Endodermal cell (in vitro differentiated cells): ENCODE data around the gene FAM47E. TPM values are rescaled to one million over a fixed set of nuclear protein-coding genes. Genes with fewer than 3 reads are reported as not detected.
A peak's percentile ranks its signal among the peaks of the same experiment; 100 is the strongest.

Source experiments
- DNase-seq: peaks from one replicate; pipeline ENCODE4 v3.0.0-alpha.2; 2017
- H3K27ac ChIP-seq: 2 replicates; pipeline ENCODE4 v1.5.1; 2013; ENCODE audit warnings: mild to moderate bottlenecking, low read depth, low read length, moderate library complexity
- H3K27me3 ChIP-seq: 2 replicates; pipeline ENCODE4 v1.6.1; 2013; ENCODE audit warnings: mild to moderate bottlenecking, low read length, moderate library complexity; ENCODE audit not compliant: insufficient read depth, control insufficient read depth, poor library complexity, severe bottlenecking
- H3K36me3 ChIP-seq: 2 replicates; pipeline ENCODE4 v1.7.0; 2013; ENCODE audit warnings: mild to moderate bottlenecking, low read length, moderate library complexity; ENCODE audit not compliant: control insufficient read depth, insufficient read depth
- H3K4me1 ChIP-seq: one replicate; pipeline ENCODE4 v1.7.0; 2013; ENCODE audit warnings: low read length; ENCODE audit not compliant: control insufficient read depth, insufficient read depth
- H3K4me3 ChIP-seq: 2 replicates; pipeline ENCODE4 v1.5.1; 2013; ENCODE audit warnings: mild to moderate bottlenecking, low read length, moderate library complexity
- H3K9ac ChIP-seq: 2 replicates; pipeline ENCODE4 v1.6.1; 2013; ENCODE audit warnings: mild to moderate bottlenecking, low read length, moderate library complexity; ENCODE audit not compliant: poor library complexity, severe bottlenecking; ENCODE audit errors: extremely low read depth
- H3K9me3 ChIP-seq: 2 replicates; pipeline ENCODE4 v1.6.1; 2013; ENCODE audit warnings: mild to moderate bottlenecking, low read length, moderate library complexity; ENCODE audit not compliant: control insufficient read depth
- H3K27ac Mint-ChIP-seq: 2 replicates; pipeline ENCODE4 v1.8.0; 2020; ENCODE audit warnings: mixed read lengths
- H3K27me3 Mint-ChIP-seq: 2 replicates; pipeline ENCODE4 v1.8.0; 2021; ENCODE audit warnings: mild to moderate bottlenecking, mixed read lengths; ENCODE audit not compliant: insufficient read depth
- H3K36me3 Mint-ChIP-seq: 2 replicates; pipeline ENCODE4 v1.8.0; 2020; ENCODE audit warnings: low read depth, mixed read lengths
- H3K4me1 Mint-ChIP-seq: 2 replicates; pipeline ENCODE4 v1.8.0; 2020; ENCODE audit warnings: mixed read lengths
- H3K4me3 Mint-ChIP-seq: 2 replicates; pipeline ENCODE4 v1.8.0; 2020; ENCODE audit warnings: mild to moderate bottlenecking, moderate library complexity, mixed read lengths
- H3K9me3 Mint-ChIP-seq: 2 replicates; pipeline ENCODE4 v1.8.0; 2020; ENCODE audit warnings: mild to moderate bottlenecking, mixed read lengths
- WGBS, 2 experiments: methylation state at CpG; one replicate each; pipeline versions ENCODE4 v1.1.5 to v1.1.7; 2013; ENCODE audit warnings: missing lambda C conversion rate in 2 of 2, mixed read lengths in 1 of 2; ENCODE audit not compliant: insufficient coverage in 1 of 2, insufficient read length in 1 of 2; 5-methylcytosine and 5-hydroxymethylcytosine counted together
- total RNA-seq, 2 donors: library from RNA; stranded (reverse); fragmentation: NEBNext Ultra II Directional in 1 of 2; extraction: Animal tissue kit (Norgen Biotek cat#: 25700) in 1 of 2; gene quantifications; 2 replicates in 1 of 2; 3 replicates in 1 of 2; pipeline ENCODE4 v1.2.1, GENCODE V29; 2021
- TF ChIP-seq, protein P1 (sequence below): fragments of 200-600 bp; sonication (generic); conservative IDR thresholded peaks from 2 replicates; pipeline ENCODE4 v1.5.0; 2021; ENCODE audit warnings: antibody characterized with exemption, mild to moderate bottlenecking

The FAM47E gene
- total RNA-seq, 2 donors from 2014 or later = 0.84 to 2.5 TPM

DNA sequence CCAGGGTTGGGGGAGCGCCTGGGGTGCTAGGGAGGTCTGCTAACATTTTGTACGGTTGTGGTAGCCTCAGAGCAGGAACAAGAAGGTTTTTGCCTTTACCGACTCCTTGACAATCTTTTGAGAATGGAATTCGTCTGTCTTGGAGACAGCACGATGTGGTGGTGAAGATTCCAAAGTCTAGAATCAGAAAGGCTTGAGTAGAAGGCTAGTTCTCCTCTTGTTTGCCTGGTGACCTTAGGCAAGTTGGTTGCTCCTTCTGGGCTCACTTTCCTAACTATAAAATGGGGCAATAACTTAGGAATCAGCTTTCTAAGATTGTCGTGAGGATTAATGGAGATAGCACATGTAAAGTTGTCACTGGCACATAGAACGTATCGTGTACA, 741 bp downstream of the FAM47E start:
- no peak for DNase-seq
- TF ChIP-seq, protein P1, sequence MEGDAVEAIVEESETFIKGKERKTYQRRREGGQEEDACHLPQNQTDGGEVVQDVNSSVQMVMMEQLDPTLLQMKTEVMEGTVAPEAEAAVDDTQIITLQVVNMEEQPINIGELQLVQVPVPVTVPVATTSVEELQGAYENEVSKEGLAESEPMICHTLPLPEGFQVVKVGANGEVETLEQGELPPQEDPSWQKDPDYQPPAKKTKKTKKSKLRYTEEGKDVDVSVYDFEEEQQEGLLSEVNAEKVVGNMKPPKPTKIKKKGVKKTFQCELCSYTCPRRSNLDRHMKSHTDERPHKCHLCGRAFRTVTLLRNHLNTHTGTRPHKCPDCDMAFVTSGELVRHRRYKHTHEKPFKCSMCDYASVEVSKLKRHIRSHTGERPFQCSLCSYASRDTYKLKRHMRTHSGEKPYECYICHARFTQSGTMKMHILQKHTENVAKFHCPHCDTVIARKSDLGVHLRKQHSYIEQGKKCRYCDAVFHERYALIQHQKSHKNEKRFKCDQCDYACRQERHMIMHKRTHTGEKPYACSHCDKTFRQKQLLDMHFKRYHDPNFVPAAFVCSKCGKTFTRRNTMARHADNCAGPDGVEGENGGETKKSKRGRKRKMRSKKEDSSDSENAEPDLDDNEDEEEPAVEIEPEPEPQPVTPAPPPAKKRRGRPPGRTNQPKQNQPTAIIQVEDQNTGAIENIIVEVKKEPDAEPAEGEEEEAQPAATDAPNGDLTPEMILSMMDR = no peak
- Mint-ChIP-seq H3K9me3 (no peaks in the 10 kb centered on the region), H3K4me1 (peaks cover 7% of the 10 kb centered on the region), H3K27ac (no peak overlapping the region), H3K27me3 (peaks cover 52% of the 10 kb centered on the region), H3K36me3 (no peaks in the 10 kb centered on the region), H3K4me3 (peak overlapping the region; percentile 63)
- Histone ChIP-seq H3K36me3 (no peaks in the 10 kb centered on the region), H3K9ac (no peak overlapping the region), H3K27me3 (peaks cover 47% of the 10 kb centered on the region), H3K4me1 (no peaks in the 10 kb centered on the region), H3K4me3 (peak overlapping the region; percentile 83), H3K9me3 (no peaks in the 10 kb centered on the region), H3K27ac (peak overlapping the region; percentile 72)
- WGBS, 2 experiments = 85 to 96% methylated on average over 5 to 8 of the region's 8 CpGs

DNA sequence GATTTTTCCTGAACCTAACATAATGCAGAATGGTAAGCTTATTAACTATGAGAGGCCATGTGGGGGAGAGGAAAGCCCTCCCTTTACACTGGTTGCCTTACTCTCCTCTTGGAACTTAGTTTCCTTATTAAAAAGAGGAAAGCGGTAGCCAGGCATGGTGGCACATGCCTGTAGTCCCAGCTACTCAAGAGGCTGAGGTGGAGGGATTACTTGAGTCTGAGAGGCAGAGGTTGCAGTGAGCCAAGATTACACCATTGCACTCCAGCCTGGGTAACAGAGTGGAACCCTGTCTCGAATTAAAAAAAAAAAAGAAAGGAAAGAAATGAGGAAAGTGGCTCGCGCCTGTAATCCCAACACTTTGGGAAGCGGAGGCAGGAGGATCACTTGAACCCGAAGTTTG, 2.0 kb downstream of the FAM47E start:
- WGBS, 2 experiments = 81 to 82% methylated on average over 2 to 6 of the region's 6 CpGs
- no peak overlapping the region for H3K4me3 Mint-ChIP-seq
- H3K27me3 Mint-ChIP-seq = peaks cover 52% of the 10 kb centered on the region

DNA sequence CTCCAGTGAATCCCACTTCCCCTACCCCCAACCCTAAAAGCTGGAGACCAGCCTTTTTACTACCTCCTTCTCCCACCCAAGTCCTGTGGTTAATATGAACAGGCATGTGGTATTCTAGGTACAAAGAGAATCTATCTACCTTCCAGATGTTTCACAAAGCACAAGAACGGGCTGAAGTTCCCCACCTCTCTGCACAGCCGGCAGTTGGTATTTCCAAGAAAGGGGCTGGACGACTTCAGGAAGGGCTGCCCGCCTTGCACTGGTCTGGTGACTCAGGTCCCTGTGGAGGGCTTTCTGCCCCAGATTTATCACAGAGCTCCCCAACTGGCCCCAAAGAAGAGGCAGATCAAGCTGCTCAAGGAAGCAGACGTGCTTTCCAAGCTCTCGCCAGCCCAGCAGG, 4.5 kb downstream of the FAM47E start:
- H3K36me3 ChIP-seq = no peaks in the 10 kb centered on the region
- Mint-ChIP-seq H3K27ac (no peak overlapping the region), H3K36me3 (no peaks in the 10 kb centered on the region), H3K9me3 (no peaks in the 10 kb centered on the region), H3K4me1 (peaks cover 5% of the 10 kb centered on the region), H3K27me3 (peaks cover 35% of the 10 kb centered on the region), H3K4me3 (no peak overlapping the region)
- H3K27me3 ChIP-seq = peaks cover 31% of the 10 kb centered on the region
- TF ChIP-seq, protein P1 = no peak
- H3K4me3 ChIP-seq = no peak overlapping the region
- H3K9ac ChIP-seq = no peak overlapping the region
- DNase-seq = no peak
- H3K9me3 ChIP-seq = no peaks in the 10 kb centered on the region
- H3K27ac ChIP-seq = no peak overlapping the region
- WGBS, 2 experiments = 92 to 93% methylated on average over 3 to 6 of the region's 6 CpGs
- H3K4me1 ChIP-seq = no peaks in the 10 kb centered on the region

More for the DNA sequence above, 2.0 kb downstream of the FAM47E start:
- Histone ChIP-seq H3K4me3 (no peak overlapping the region), H3K9ac (no peak overlapping the region), H3K36me3 (no peaks in the 10 kb centered on the region), H3K4me1 (no peaks in the 10 kb centered on the region), H3K27ac (no peak overlapping the region), H3K9me3 (no peaks in the 10 kb centered on the region), H3K27me3 (peaks cover 47% of the 10 kb centered on the region)
- peaks cover 7% of the 10 kb centered on the region for H3K4me1 Mint-ChIP-seq
- no peaks in the 10 kb centered on the region for H3K36me3 Mint-ChIP-seq
- H3K9me3 Mint-ChIP-seq = no peaks in the 10 kb centered on the region
- H3K27ac Mint-ChIP-seq = no peak overlapping the region
- no peak for DNase-seq
- TF ChIP-seq, protein P1 = no peak
